NCI-H1436 treated with DMSO at 0.1 percent for 48 hours (cell line): Measurements from ENCODE around the gene PLPPR3.

Experiments
- DNase-seq: peaks from one replicate; lab custom pipeline; 2025; lab: John Stamatoyannopoulos, UW

The PLPPR3 gene

DNA sequence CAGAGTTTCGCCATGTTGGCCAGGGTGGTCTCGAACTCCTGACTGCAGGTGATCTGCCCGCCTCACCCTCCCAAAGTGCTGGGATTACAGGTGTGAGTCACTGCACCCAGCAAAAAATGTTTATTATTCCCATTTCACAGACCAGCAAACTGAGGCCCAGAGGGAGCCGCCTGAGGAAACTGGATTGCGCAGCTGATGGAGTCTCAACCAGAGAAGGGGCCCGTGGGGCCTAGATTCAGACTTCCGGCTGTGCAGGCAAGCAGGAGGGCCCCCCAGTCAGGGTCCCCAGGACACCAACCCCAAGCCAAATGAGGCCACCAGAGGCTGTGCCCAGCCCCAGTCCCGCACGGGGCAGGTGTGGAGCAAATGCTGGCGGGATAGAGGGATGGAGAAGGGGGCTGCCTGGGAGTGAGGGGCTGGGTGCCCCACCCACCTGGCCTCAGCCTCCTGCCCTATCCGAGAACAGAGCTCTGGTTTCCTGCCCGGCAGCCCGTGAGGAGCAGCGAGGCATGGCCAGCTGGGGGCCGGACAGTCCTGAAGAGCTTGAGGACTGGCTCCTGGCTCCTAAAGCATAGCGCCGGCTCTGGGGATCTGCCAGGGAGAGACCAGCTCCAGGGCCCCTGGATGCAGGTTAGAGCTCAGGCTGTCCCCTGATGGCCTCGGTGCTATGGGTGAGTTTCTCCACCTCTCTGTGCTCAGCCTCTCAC, 48.9 kb downstream of the PLPPR3 start:
- no peak for DNase-seq

DNA sequence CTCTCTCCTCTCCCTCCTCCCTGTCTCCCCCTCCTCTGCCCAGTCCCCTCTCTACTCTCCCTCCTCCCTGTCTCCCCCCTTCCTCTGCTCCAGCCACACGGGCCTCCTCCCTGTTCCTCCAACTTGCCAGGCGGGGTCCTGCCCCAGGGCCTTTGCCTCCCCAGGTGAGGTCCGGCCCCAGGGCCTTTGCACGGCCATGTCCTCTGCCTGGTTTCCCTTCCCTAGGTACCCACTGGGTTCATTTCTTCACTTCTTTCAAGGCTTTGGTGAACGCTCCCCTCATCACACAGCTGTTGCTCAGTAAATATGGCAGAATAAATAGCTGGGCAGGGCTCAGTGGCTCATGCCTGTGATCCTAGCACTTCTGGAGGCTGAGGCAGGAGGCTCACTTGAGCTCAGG, 49.7 kb downstream of the PLPPR3 start:
- DNase-seq: no peak

DNA sequence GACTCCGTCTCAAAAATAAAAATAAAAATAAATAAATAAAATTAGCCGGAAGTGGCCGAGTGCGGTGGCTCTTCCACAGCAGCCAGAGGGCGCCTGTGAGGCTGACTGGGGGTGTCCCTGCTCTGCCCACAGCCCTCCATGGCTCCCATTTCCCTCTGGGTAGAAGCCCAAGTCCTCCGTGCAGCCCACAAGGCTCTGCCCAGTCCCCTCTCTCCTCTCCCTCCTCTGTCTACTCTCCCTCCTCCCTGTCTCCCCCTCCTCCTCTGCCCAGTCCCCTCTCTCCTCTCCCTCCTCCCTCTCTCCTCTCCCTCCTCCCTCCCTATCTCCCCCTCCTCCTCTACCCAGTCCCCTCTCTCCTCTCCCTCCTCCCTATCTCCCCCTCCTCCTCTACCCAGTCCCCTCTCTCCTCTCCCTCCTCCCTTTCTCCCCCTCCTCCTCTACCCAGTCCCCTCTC, 50.4 kb downstream of the PLPPR3 start:
- no peak for DNase-seq

DNA sequence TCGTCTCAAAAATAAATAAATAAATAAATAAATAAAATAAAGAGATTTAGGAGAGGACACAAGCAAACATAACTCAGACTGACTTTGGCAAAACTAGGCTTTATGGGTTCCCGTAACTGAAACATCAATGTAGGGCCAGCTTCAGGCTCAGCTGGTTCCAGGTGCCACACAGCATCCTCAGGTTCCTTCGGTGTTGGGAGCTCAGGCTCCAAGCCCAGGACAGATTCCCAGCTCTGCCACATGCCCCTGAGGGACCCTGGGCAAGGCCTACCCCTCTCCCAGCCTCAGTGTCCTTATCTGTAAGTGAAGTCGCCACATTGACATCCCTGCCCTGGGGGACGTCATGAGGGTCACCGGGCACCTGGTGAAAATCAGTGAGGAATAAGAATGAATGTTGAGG, 52.1 kb downstream of the PLPPR3 start:
- DNase-seq: no peak

DNA sequence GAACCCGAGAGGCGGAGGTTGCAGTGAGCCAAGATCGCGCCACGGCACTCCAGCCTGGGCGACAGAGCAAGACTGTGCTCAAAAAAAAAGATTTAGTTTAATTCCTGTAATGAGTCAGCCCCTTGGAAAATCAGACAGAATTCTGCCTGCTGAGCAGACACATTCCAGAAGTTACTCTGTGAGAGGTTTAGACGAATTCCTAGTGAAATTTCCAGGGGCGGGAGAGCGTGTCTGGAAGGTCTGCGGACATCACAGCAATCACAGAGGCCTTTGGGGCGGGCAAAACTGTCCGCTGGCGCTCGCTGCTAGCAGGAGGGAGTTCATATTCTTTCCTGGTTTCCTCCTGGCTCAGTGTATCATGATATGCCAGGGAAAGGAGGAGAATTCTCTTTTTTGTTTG, 53.3 kb downstream of the PLPPR3 start:
- DNase-seq: no peak

DNA sequence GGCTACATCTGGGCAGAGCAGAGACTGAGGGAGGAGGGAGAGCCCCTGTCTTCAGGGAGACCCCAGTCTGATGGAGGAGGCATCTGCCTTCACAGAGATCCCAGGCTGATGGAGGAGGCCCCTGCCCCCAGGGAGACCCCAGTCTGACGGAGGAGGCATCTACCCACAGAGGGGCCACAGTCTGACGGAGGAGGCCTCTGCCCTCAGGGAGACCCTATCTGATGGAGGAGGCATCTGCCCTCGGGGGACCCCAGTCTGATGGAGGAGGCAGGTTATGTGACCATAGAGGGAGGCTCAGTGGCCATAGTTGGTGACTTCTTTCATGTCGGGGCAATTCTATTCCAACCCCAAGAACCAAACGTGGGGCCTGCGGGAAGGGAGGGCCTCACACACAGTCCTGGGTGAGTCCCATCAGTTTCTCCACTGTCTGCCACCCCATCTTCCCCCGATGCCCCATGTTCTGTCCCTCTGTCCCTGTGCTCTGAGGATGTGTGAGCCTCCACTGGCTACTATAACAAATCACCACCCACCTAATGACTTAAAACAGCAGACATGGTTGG, 56.5 kb downstream of the PLPPR3 start:
- no peak for DNase-seq

DNA sequence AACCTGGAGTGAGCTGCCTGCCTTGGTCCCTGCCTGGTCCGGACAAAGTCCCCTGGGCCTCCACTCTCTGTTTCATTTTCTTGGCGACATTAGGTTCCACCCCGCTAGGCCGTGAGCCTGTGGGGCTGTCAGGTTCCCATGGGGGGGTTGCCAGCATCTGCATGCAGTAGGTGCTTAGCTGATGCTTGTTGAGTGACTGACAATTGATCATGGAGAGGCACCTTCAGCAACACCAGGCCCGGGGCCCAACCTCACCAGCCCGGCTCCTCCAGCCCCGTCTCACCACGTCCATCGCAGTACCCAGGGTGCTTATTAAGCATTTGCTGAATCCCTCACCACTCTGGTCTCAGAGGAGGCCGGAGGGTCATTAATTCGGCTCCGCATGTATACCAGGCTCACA, 57.5 kb downstream of the PLPPR3 start:
- DNase-seq: no peak

DNA sequence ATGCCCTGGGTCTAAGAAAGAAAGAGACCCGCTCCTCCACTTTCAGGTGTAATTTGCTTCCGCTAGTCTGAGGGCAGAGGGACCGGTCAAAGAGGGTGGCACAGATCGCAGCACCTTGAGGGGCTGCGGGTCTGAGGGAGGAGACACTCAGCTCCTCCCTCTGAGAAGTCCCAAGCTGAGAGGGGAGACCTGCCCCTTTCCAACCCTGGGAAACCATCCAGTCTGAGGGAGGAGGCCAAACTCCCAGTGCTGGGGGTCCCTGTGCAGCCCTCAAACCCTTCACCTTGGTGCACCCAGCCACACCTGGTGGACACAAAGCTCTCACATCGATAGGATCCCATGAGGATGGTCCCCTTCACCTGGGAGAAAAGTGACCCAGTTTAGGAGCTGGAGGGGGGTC, 57.9 kb downstream of the PLPPR3 start:
- no peak for DNase-seq

DNA sequence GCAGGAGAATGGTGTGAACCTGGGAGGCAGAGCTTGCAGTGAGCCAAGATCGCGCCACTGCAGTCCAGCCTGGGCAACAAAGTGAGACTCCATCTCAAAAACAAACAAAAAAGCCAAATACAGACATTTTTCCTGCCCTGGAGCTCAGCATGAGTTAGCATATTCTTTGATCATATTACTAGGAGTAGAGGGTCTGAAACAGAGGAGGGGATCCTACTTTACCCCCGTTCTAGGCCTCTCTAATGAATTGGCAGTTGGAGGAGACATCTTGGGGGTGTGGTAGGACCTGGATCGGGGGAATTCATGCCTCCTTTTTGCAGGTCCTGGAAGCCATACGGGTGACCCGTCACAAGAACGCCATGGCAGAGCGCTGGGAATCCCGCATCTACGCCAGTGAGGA, 58.6 kb downstream of the PLPPR3 start:
- no peak for DNase-seq
